ENCODE results near the gene EHD4.

Gene EHD4

DNA sequence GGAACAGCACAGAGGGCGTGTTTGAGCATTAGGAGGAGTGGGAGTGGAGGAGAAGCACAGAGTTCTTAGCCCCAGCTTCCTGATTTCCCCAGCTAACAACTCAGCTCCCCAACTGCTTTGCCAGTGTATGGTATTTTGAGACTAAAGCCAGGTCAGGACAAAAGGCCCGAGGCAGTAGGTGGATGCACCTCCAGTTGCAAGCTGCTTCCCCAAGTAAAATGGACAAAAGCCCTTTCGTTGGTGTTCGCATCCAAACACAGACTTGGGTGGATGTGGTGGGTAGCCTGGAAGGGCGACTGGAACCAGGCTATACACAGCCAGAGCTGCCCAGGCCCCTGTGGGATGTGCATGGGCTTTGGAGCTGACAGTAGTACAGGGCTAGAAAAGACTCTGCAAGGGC lies 12.3 kb upstream of the EHD4 start:
- Histone ChIP-seq H3K4me1 (ENCODE audit: control insufficient read depth, low read depth, low read length) (peaks cover under 1% of the 10 kb centered on the region), H3K9me3 (ENCODE audit: control insufficient read depth, low read depth, low read length) (no peaks in the 10 kb centered on the region), H3K27ac (ENCODE audit: low read length) (no peak overlapping the region), H3K9ac (ENCODE audit: low read length) (no peak overlapping the region), H3K27me3 (ENCODE audit: control insufficient read depth, insufficient read depth, low read length) (no peaks in the 10 kb centered on the region), H3K36me3 (ENCODE audit: control insufficient read depth, low read depth, low read length) (no peaks in the 10 kb centered on the region), H3K4me3 (ENCODE audit: low read length) (no peak overlapping the region)

DNA sequence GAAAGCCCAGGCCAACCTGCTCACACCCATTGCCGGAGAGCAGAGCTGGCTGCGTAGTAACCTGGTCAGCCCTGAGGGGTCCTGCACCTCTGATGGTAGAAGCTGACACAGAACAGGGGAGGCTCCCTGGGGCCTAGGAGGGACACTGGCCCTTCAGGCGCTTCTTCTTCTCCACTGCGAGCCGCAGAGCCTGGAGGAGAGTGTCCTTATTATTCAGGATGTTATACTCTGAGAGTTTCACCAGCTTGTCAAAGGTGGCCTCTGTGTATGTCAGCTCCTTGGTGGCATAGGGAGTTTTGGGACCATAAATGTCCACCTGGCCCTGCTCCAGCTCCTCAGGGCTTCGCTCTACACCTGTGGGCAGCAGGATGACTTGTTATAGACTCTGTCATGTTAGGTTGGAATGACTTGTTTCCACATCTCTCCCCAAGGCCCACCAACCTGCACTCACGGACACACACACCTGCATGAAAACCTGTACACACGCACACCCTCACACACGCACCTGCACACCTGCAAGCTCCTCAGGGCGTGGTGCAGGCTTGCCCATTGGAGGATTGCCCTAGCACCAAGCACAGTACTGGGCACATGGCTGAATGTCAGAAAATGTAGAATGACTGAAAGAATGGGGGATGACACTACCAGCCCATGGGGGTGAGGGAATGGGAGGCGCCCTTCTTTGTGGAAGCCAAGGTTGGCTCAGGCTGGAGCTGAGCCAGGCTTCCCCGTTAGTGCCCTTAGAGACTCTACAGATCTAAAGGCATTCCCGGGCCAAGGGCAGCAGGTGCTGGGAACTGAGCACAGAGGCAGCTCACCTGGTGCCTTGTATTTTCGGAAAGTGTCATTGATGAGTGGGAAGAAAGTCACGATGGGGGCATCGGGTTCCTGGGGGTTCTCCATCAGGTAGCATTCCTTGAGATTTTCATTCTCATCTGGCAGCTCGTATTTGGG lies 11.5 kb upstream of the EHD4 start:
- H3K9ac ChIP-seq (ENCODE audit: low read length) = no peak overlapping the region
- H3K9me3 ChIP-seq (ENCODE audit: control insufficient read depth, low read depth, low read length) = no peaks in the 10 kb centered on the region
- H3K4me3 ChIP-seq (ENCODE audit: low read length) = no peak overlapping the region
- H3K4me1 ChIP-seq (ENCODE audit: control insufficient read depth, low read depth, low read length) = no peaks in the 10 kb centered on the region
- no peaks in the 10 kb centered on the region for H3K36me3 ChIP-seq (ENCODE audit: control insufficient read depth, low read depth, low read length)
- H3K27ac ChIP-seq (ENCODE audit: low read length) = no peak overlapping the region
- no peaks in the 10 kb centered on the region for H3K27me3 ChIP-seq (ENCODE audit: control insufficient read depth, insufficient read depth, low read length)

DNA sequence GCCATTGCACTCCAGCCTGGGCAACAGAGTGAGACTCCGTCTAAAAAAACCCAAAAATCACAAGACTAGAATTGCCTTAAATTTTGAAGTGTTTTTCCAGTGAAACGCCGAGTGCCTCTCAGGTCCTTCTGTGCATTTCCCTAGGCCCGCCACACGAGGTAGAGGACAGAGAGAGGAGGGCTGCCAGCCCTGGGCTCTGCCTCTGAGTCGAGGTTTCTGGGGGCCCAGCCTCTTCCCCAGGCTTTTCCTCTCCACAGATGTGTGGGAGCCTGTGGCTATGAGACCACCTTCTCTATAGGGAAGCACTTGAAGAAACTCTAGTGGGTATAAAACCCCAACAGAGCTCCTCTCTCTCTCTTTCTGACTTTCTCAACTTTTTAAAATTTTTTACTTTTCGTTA lies 10.9 kb upstream of the EHD4 start:
- H3K36me3 ChIP-seq (ENCODE audit: control insufficient read depth, low read depth, low read length) = no peaks in the 10 kb centered on the region
- H3K9me3 ChIP-seq (ENCODE audit: control insufficient read depth, low read depth, low read length) = no peaks in the 10 kb centered on the region
- no peak overlapping the region for H3K4me3 ChIP-seq (ENCODE audit: low read length)
- H3K4me1 ChIP-seq (ENCODE audit: control insufficient read depth, low read depth, low read length) = no peaks in the 10 kb centered on the region
- no peak overlapping the region for H3K27ac ChIP-seq (ENCODE audit: low read length)
- no peaks in the 10 kb centered on the region for H3K27me3 ChIP-seq (ENCODE audit: control insufficient read depth, insufficient read depth, low read length)
- no peak overlapping the region for H3K9ac ChIP-seq (ENCODE audit: low read length)

DNA sequence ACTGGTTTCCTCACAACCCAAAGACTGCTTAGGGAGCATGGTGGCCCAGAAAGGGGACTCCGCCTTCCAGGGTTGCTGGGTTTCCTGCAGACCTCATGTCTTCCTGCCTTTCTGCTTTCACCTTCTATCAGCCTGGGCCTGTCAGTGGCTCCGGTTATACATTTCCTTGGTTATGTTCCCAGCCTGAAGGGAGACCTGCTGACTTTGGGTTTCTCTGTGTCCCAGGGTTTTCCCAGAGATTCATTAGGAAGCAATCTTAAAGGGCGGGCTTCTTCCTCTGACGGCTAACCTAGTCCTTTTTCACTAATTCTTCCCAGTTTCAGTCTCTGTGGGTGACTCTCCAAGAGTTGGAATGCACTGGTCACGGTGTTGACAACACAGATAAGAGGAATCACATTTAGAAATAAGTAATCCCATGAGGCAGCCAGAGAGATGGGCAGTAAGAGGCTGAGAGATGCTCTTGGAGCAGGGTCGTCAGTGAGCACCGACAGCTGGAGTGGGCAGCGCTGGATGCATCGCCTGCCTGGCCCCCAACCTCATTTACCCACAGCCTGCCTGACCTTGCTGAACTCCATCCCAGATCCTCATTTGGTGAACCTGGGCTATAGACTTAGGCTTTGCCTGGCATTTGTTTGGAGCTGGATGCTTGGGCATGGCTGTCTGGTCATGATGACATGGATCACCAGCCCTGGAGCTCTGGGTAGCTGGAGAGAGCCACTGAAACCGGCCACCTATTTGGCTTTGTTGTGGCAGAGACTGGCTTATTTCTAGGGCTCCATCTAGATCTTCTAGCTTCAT lies 10.0 kb upstream of the EHD4 start:
- no peaks in the 10 kb centered on the region for H3K36me3 ChIP-seq (ENCODE audit: control insufficient read depth, low read depth, low read length)
- no peak overlapping the region for H3K4me3 ChIP-seq (ENCODE audit: low read length)
- no peaks in the 10 kb centered on the region for H3K9me3 ChIP-seq (ENCODE audit: control insufficient read depth, low read depth, low read length)
- no peak overlapping the region for H3K27ac ChIP-seq (ENCODE audit: low read length)
- H3K9ac ChIP-seq (ENCODE audit: low read length) = no peak overlapping the region
- H3K4me1 ChIP-seq (ENCODE audit: control insufficient read depth, low read depth, low read length) = no peaks in the 10 kb centered on the region
- no peaks in the 10 kb centered on the region for H3K27me3 ChIP-seq (ENCODE audit: control insufficient read depth, insufficient read depth, low read length)

DNA sequence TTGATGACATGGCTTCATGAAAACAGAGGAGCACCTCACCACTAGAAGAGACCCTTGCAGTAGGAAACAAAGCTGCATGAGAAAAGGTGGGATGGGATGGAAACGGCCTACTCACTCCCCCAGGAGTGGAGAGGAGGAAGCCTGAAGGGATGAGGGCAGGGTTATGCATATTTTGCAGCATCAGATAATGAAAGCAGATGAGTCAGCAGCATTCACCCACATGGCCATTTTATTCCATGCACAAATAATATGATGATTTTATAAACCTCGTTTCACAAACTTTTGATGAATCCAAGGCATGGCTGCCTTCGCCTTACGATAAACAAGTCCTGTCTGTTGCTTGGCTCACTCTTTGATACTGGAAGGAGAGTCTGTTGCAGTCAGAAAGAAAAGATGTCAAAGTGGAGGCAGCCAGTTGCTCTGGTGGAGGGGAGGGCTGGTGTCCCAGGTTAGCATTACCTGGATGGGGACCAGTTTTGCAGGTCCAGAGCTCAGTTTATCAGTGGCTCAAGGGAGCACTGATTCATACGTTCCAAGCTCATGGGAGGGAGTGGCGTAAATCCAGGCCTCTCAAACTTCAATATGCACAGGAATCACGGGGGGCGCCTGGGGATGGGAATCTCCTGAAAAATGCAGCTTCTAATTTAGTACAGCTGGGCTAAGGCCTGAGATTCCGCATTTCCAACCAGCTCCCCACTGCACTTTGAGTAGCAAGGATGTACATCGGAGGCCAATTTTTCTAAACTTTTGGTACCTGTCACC lies 9.2 kb upstream of the EHD4 start:
- Histone ChIP-seq H3K4me3 (ENCODE audit: low read length) (no peak overlapping the region), H3K27me3 (ENCODE audit: control insufficient read depth, insufficient read depth, low read length) (no peaks in the 10 kb centered on the region), H3K4me1 (ENCODE audit: control insufficient read depth, low read depth, low read length) (no peaks in the 10 kb centered on the region), H3K36me3 (ENCODE audit: control insufficient read depth, low read depth, low read length) (no peaks in the 10 kb centered on the region), H3K9ac (ENCODE audit: low read length) (no peak overlapping the region), H3K27ac (ENCODE audit: low read length) (no peak overlapping the region), H3K9me3 (ENCODE audit: control insufficient read depth, low read depth, low read length) (no peaks in the 10 kb centered on the region)

DNA sequence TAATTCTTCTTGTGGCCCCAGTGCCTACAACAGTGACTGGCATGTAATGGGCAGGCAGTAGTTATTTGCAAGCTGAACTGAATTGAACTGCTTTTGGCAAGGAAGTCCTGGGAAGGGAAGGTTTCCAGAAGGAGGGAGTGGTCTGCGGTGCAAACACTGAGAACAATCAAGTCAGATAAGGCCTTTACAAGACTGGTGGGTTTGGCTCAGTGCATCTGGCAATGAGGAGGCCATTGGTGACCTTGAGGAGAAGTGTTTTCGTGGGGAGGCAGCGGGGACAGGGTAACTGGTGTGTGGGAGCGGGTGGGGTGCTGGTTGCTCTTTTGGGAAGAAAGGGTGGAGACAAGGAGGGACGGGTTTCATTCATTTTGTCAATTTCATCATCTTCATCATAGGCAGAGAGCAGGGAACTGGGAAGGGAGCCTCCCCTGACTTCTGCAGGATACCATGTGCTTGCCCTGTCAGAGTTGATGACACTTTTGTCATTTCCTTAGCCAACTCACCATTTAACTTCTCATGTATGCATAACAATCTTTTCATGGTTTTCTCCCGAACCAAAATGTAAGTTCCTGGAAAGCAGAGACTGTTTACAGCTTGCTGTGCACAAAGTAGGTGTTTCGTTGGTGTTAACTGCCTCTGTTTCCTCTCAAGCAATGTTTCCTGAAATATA lies 8.4 kb upstream of the EHD4 start:
- no peaks in the 10 kb centered on the region for H3K27me3 ChIP-seq (ENCODE audit: control insufficient read depth, insufficient read depth, low read length)
- no peak overlapping the region for H3K4me3 ChIP-seq (ENCODE audit: low read length)

DNA sequence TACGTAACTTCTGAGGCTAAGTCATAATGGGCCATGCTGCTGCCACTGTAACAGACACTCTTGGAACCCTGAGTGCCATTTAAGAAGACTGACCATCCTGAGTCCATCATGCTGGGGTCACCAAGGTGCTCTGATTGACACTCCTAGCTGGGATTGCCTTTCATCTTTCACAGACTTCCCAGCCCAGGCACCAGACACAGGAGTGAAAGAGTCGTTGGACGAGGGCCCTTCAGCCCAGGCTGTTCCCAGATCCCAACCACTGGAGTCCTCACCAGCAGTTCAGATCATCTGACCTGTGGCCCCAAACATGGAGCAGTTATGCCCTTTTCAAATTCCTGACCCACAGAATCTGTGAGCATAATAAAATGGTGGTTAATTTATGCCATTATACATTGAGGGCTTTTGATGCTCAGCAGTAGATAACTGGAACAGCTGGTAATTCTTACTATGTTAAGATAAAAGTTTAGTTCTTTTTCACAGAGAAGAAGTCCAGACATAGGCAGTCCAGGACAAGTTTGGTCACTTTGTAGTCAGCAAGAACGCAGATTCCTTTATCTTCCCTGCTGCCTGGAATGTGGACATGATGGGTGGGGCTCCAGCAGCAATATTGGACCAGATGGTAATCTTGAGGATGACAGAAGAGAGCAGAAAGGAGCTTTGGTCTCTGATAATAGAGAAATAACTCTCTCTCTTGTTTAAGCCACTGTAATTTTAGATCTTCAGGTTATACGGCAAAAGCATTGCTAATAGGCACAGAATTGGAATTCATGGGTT lies 7.3 kb upstream of the EHD4 start:
- Histone ChIP-seq H3K36me3 (ENCODE audit: control insufficient read depth, low read depth, low read length) (no peaks in the 10 kb centered on the region), H3K27me3 (ENCODE audit: control insufficient read depth, insufficient read depth, low read length) (no peaks in the 10 kb centered on the region), H3K4me1 (ENCODE audit: control insufficient read depth, low read depth, low read length) (no peaks in the 10 kb centered on the region), H3K27ac (ENCODE audit: low read length) (no peak overlapping the region), H3K9me3 (ENCODE audit: control insufficient read depth, low read depth, low read length) (no peaks in the 10 kb centered on the region), H3K9ac (ENCODE audit: low read length) (no peak overlapping the region), H3K4me3 (ENCODE audit: low read length) (no peak overlapping the region)

More for the DNA sequence above, 8.4 kb upstream of the EHD4 start:
- H3K36me3 ChIP-seq (ENCODE audit: control insufficient read depth, low read depth, low read length) = no peaks in the 10 kb centered on the region
- H3K27ac ChIP-seq (ENCODE audit: low read length) = no peak overlapping the region
- H3K9ac ChIP-seq (ENCODE audit: low read length) = no peak overlapping the region
- no peaks in the 10 kb centered on the region for H3K4me1 ChIP-seq (ENCODE audit: control insufficient read depth, low read depth, low read length)
- no peaks in the 10 kb centered on the region for H3K9me3 ChIP-seq (ENCODE audit: control insufficient read depth, low read depth, low read length)

DNA sequence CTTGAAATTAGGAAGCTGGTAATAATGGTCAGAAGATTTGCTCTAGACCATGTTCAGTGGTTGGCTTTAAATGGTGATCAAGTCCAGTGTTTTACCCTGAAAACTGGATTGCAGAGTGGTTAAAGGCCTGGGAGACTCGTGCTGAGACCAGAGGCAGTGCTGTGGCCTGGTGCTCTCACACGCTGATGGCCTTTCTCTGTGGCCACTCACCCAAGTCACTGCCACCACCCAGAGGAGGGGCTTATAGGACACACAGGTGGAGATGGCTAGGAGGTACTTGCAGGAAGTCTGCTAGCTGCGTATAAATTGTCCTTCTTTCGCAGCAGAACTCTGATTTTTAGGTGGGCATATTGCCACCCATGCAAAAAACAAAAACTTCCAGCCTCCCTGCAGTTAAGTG lies 6.2 kb upstream of the EHD4 start:
- Histone ChIP-seq H3K27me3 (ENCODE audit: control insufficient read depth, insufficient read depth, low read length) (no peaks in the 10 kb centered on the region), H3K36me3 (ENCODE audit: control insufficient read depth, low read depth, low read length) (no peaks in the 10 kb centered on the region), H3K4me1 (ENCODE audit: control insufficient read depth, low read depth, low read length) (no peaks in the 10 kb centered on the region), H3K9ac (ENCODE audit: low read length) (no peak overlapping the region), H3K27ac (ENCODE audit: low read length) (no peak overlapping the region), H3K4me3 (ENCODE audit: low read length) (no peak overlapping the region), H3K9me3 (ENCODE audit: control insufficient read depth, low read depth, low read length) (no peaks in the 10 kb centered on the region)

DNA sequence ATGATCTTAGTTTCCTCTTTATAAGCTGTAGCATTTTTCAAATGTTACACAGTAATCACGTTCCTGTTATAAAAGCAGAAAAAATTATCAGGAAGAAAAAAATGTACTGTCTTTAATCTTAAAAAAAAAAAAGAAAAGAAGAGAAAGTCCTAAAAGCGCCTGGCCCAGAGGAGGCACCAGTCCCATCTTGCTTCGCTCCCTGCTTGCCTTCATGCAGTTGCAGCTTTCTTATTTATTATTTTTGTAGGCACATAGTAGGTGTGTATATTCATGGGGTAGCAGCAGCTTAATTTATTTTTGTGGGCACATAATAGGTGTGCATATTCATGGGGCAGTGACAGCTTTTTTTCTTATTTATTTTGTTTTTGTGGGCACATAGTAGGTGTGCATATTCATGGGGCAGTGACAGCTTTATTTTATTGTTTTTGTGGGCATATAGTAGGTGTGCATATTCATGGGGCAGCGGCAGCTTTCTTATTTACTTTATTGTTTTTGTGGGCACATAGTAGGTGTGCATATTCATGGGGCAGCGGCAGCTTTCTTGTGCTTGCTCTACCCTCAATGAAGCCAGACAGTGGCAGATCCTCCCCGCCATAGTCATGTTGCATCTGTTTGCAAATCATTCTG lies 5.5 kb upstream of the EHD4 start:
- no peak overlapping the region for H3K27ac ChIP-seq (ENCODE audit: low read length)
- no peak overlapping the region for H3K9ac ChIP-seq (ENCODE audit: low read length)
- no peaks in the 10 kb centered on the region for H3K36me3 ChIP-seq (ENCODE audit: control insufficient read depth, low read depth, low read length)
- no peaks in the 10 kb centered on the region for H3K4me1 ChIP-seq (ENCODE audit: control insufficient read depth, low read depth, low read length)
- no peaks in the 10 kb centered on the region for H3K27me3 ChIP-seq (ENCODE audit: control insufficient read depth, insufficient read depth, low read length)
- H3K4me3 ChIP-seq (ENCODE audit: low read length) = no peak overlapping the region
- H3K9me3 ChIP-seq (ENCODE audit: control insufficient read depth, low read depth, low read length) = no peaks in the 10 kb centered on the region

DNA sequence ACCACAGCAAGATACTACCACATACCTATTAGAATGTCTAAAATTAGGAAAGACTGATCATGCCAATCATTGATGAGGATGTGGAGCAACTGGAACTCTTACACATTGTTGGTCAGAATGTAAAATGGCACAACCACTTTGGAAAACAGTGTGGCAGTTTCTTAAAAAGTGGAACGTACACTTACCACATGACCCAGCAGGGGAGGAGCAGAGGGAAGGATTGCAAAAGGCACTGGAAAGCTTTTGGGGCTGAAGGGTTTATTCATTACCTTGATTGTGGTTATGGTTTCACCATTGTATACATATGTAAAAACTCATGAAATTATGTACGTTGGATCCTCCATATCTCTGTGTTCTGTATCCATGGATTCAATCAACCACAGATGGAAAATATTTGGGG lies 3.3 kb upstream of the EHD4 start:
- Histone ChIP-seq H3K27me3 (ENCODE audit: control insufficient read depth, insufficient read depth, low read length) (no peaks in the 10 kb centered on the region), H3K9me3 (ENCODE audit: control insufficient read depth, low read depth, low read length) (no peaks in the 10 kb centered on the region), H3K4me1 (ENCODE audit: control insufficient read depth, low read depth, low read length) (peaks cover 8% of the 10 kb centered on the region), H3K9ac (ENCODE audit: low read length) (no peak overlapping the region), H3K27ac (ENCODE audit: low read length) (no peak overlapping the region), H3K4me3 (ENCODE audit: low read length) (no peak overlapping the region), H3K36me3 (ENCODE audit: control insufficient read depth, low read depth, low read length) (no peaks in the 10 kb centered on the region)

Measured in iPS-18a (cell line).